SU-DHL-6 (cell line): ENCODE results near the gene ACLY.

Experiments
- H2AFZ ChIP-seq: fragments of 200-600 bp; sonication (generic); 2 replicates; pipeline ENCODE4 v1.6.1; 2014; ENCODE audit warnings: low read depth, mild to moderate bottlenecking, moderate library complexity, mixed read lengths, antibody characterized with exemption, low read length; ENCODE audit not compliant: severe bottlenecking
- H3F3A ChIP-seq: fragments of 200-600 bp; shearing (Covaris generic); 2 replicates; pipeline ENCODE4 v1.6.0; 2016; ENCODE audit warnings: antibody characterized with exemption, mild to moderate bottlenecking; ENCODE audit not compliant: insufficient read depth
- H3K27ac ChIP-seq: fragments of 200-600 bp; sonication (generic); 2 replicates; pipeline ENCODE4 v1.5.1; 2016; ENCODE audit warnings: low read depth, mild to moderate bottlenecking, low read length, moderate library complexity, mixed read lengths
- H3K27me3 ChIP-seq: fragments of 200-600 bp; sonication (generic), shearing (Covaris generic); 2 replicates; pipeline ENCODE4 v1.6.0; 2014; ENCODE audit warnings: mild to moderate bottlenecking, low read length
- H3K36me3 ChIP-seq: fragments of 200-600 bp; sonication (generic); 2 replicates; pipeline ENCODE4 v1.6.1; 2014; ENCODE audit warnings: mild to moderate bottlenecking, low read length, mixed read lengths
- H3K4me2 ChIP-seq: fragments of 300-600, 200-600 bp; shearing (Covaris generic), sonication (generic); 2 replicates; pipeline ENCODE4 v1.6.0; 2014; ENCODE audit warnings: low read length, low read depth, mild to moderate bottlenecking; ENCODE audit not compliant: poor library complexity, severe bottlenecking
- H3K4me3 ChIP-seq: fragments of 200-600 bp; sonication (generic); 2 replicates; pipeline ENCODE4 v1.5.1; 2014; ENCODE audit warnings: antibody characterized with exemption, low read length, mild to moderate bottlenecking, mixed read lengths; ENCODE audit not compliant: insufficient read depth, poor library complexity, severe bottlenecking
- H3K79me2 ChIP-seq: fragments of 200-600 bp; sonication (generic); 2 replicates; pipeline ENCODE4 v1.6.1; 2014; ENCODE audit warnings: mild to moderate bottlenecking, low read length, moderate library complexity; ENCODE audit not compliant: insufficient read depth
- H3K9ac ChIP-seq: fragments of 200-600 bp; sonication (generic); 2 replicates; pipeline ENCODE4 v1.7.0; 2014; ENCODE audit warnings: mild to moderate bottlenecking, low read length
- H3K9me2 ChIP-seq: fragments of 200-600 bp; sonication (generic); replicated peaks from 2 replicates; pipeline ENCODE4 v1.6.1; 2014; ENCODE audit warnings: low read length; ENCODE audit not compliant: insufficient read depth
- H3K9me3 ChIP-seq: fragments of 200-600 bp; sonication (generic); 2 replicates; pipeline ENCODE4 v1.6.1; 2014; ENCODE audit warnings: low read length, mixed read lengths; ENCODE audit not compliant: insufficient read depth
- H4K20me1 ChIP-seq: fragments of 200-600 bp; sonication (generic); 2 replicates; pipeline ENCODE4 v1.6.1; 2014; ENCODE audit warnings: low read depth, mild to moderate bottlenecking, antibody characterized with exemption, low read length, moderate library complexity, mixed read lengths
- EZH2phosphoT487 ChIP-seq: fragments of 200-600 bp; sonication (generic), shearing (Covaris generic); conservative IDR thresholded peaks from 2 replicates; pipeline ENCODE4 v1.6.1; 2018; ENCODE audit warnings: mild to moderate bottlenecking, antibody characterized with exemption, low read length, moderate library complexity, mixed read lengths
- TF ChIP-seq, protein P1 (sequence below): fragments of 200-600 bp; sonication (generic); IDR thresholded peaks from one replicate; pipeline ENCODE4 v1.5.1; 2017; ENCODE audit warnings: antibody characterized with exemption, mild to moderate bottlenecking, low read length, moderate library complexity; ENCODE audit not compliant: insufficient read depth, poor library complexity, severe bottlenecking

The ACLY gene

DNA sequence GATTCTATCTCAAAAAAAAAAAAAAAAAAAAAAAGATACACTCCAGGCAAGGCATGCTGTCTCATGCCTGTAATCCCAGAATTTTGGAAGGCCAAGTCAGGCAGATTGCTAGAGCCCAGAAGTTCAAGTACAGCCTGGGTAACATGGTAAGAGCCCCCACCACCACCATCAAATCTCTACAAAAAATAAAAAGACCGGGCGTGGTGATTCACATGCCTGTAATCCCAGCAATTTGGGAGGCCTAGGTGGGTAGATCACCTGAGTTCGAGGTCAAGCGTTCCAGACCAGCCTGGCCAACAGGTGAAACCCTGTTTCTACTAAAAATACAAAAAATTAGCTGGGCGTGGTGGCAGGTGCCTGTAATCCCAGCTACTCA, 1.8 kb upstream of the ACLY start:
- H3F3A ChIP-seq, result peaks cover 13% of the 10 kb centered on the region

DNA sequence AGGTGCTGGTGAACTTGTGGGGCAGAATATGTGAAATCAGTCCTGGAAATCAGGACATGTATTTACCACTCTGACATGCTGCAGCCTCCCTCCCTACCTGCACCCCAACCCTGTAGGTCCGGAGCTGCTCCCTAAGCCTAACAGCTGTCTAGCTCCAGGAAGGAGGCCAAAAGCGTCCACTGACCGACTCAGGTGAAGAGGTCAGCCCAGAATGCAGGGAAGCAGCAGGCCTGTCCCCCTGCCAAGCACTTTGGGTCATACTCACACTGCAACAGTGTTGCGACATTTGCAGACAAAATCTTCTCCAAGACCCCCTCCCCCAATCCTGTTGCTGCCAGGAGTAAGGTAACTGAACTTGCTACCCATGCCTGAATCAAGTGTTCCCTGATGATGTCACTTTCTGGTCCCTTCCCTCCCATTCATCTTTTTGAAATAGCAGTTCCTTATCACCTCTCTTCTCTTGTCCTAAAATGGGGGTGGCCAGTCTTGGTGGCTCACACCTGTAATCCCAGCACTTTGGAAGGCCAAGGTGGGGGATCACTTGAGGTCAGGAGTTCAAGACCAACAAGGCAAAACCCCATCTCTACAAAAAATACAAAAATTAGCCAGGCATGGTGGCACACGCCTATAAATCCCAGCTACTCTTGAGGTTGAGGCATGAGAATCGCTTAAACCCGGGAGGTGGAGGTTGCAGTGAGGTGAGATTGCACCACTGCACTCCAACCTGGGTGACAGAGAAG, 1.3 kb upstream of the ACLY start:
- no peaks in the 10 kb centered on the region for H3K9me2 ChIP-seq
- no peak overlapping the region for H3K4me3 ChIP-seq
- H2AFZ ChIP-seq, result no peak overlapping the region
- H4K20me1 ChIP-seq, result peaks cover 15% of the 10 kb centered on the region
- peak overlapping the region; percentile 80 for H3K4me2 ChIP-seq
- H3K79me2 ChIP-seq, result peaks cover 37% of the 10 kb centered on the region
- TF ChIP-seq, protein P1, sequence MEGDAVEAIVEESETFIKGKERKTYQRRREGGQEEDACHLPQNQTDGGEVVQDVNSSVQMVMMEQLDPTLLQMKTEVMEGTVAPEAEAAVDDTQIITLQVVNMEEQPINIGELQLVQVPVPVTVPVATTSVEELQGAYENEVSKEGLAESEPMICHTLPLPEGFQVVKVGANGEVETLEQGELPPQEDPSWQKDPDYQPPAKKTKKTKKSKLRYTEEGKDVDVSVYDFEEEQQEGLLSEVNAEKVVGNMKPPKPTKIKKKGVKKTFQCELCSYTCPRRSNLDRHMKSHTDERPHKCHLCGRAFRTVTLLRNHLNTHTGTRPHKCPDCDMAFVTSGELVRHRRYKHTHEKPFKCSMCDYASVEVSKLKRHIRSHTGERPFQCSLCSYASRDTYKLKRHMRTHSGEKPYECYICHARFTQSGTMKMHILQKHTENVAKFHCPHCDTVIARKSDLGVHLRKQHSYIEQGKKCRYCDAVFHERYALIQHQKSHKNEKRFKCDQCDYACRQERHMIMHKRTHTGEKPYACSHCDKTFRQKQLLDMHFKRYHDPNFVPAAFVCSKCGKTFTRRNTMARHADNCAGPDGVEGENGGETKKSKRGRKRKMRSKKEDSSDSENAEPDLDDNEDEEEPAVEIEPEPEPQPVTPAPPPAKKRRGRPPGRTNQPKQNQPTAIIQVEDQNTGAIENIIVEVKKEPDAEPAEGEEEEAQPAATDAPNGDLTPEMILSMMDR, result no peak
- TF ChIP-seq EZH2phosphoT487, result no peak
- no peaks in the 10 kb centered on the region for H3K36me3 ChIP-seq
- no peaks in the 10 kb centered on the region for H3K9me3 ChIP-seq
- peak overlapping the region; percentile 63 for H3K9ac ChIP-seq
- peaks cover 13% of the 10 kb centered on the region for H3F3A ChIP-seq
- H3K27ac ChIP-seq, result peak overlapping the region; percentile 57; the same call in 1 of the 2 replicates
- no peaks in the 10 kb centered on the region for H3K27me3 ChIP-seq

More for the DNA sequence above, 1.8 kb upstream of the ACLY start:
- peaks cover 31% of the 10 kb centered on the region for H3K79me2 ChIP-seq
- H3K4me2 ChIP-seq, result no peak overlapping the region
- H4K20me1 ChIP-seq, result peaks cover 10% of the 10 kb centered on the region
- no peak for TF ChIP-seq EZH2phosphoT487
- TF ChIP-seq, protein P1, result no peak
- no peaks in the 10 kb centered on the region for H3K9me3 ChIP-seq
- H3K27ac ChIP-seq, result no peak overlapping the region
- H3K4me3 ChIP-seq, result no peak overlapping the region
- H3K27me3 ChIP-seq, result no peaks in the 10 kb centered on the region
- no peak overlapping the region for H2AFZ ChIP-seq
- H3K9me2 ChIP-seq, result no peaks in the 10 kb centered on the region
- H3K36me3 ChIP-seq, result no peaks in the 10 kb centered on the region
- no peak overlapping the region for H3K9ac ChIP-seq

DNA sequence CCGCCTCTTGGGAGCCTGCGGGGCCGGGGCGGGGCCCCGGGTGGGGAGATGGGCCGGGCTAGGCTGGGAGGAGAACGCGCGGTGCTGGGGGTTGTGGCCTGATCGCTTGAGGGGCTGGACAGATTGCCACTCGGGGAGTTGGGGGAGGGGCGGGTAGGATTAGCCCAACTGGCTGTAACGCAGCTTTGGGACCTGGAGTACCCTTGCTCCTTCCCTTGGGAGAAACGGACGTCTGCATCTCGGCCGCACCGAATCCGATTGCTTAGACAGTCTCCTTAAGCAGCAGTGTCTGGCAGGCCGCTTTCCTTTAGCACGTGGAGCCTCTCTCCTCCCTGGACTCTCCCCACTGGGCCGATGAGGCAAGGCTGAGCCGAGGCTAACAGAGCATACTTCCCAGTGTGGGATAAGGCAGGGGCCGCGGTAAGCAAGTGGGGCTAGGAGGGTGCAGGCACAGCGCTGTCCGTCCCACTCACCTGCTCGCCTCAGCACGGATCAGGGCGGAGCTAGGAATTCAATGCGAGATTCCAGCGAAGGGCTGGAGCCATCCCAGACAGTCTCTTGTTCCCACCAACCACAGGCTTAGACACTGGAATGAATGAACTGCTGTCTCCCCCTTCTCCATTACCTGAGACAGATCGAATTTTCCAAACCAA, 540 bp upstream of the ACLY start:
- Histone ChIP-seq H3K79me2 (peaks cover 44% of the 10 kb centered on the region), H3K4me2 (peak overlapping the region; percentile 80), H3K9me2 (no peaks in the 10 kb centered on the region), H3K27ac (peak overlapping the region; percentile 57), H3K36me3 (no peaks in the 10 kb centered on the region), H3K27me3 (no peaks in the 10 kb centered on the region), H3K4me3 (peak overlapping the region; percentile 58), H3K9me3 (no peaks in the 10 kb centered on the region), H2AFZ (peak overlapping the region; percentile 71), H4K20me1 (peaks cover 18% of the 10 kb centered on the region), H3K9ac (peak overlapping the region; percentile 63), H3F3A (peaks cover 13% of the 10 kb centered on the region)
- TF ChIP-seq, protein P1, result no peak
- no peak for TF ChIP-seq EZH2phosphoT487
